ENCODE data around the gene GRID2. TPM values are rescaled to one million over a fixed set of nuclear protein-coding genes. Genes with fewer than 3 reads are reported as not detected.

Gene GRID2
- total RNA-seq, 1 experiment from 2014 or later: not detected

DNA sequence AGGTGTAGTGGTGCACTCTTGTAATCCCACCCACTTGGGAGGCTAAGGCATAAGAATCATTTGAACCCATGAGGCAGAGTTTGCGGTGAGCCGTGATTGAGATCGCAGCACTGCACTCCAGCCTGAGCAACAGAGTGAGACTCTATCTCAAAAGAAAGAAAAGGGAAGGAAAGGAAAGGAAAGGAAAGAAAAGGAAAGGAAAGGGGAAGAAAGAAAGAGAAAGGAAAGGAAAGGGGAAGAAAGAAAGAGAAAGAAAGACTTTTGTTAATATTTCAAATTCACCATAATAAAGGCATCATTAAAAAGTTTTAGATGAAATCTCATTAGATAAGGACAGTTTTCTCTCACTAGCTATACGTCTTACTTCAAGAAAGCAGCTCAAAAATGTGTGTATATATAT, 864.3 kb downstream of the GRID2 start:
- Histone ChIP-seq H3K36me3 (ENCODE audit: control insufficient read depth, insufficient read depth, low read length) (no peaks in the 10 kb centered on the region), H3K4me3 (ENCODE audit: low read depth, low read length) (no peak overlapping the region), H3K27me3 (replicated peaks; ENCODE audit: control insufficient read depth, insufficient read depth, low read length) (no peaks in the 10 kb centered on the region), H3K9me3 (no peaks in the 10 kb centered on the region), H3K4me1 (no peaks in the 10 kb centered on the region)
- no peaks in the 10 kb centered on the region for H3K4me1 Mint-ChIP-seq (ENCODE audit: low read depth, unreplicated experiment)
- POLR2A ChIA-PET: no interaction called here
- intact Hi-C loops (cut with micrococcal nuclease; ENCODE audit: unreplicated experiment): no loop called here
- no peaks in the 10 kb centered on the region for H3K36me3 Mint-ChIP-seq (ENCODE audit: insufficient read depth, unreplicated experiment)
- no peak for DNase-seq
- no peak overlapping the region for H3K27ac Mint-ChIP-seq (ENCODE audit: unreplicated experiment)
- H3K27me3 Mint-ChIP-seq (ENCODE audit: insufficient read depth, unreplicated experiment): peaks cover 6% of the 10 kb centered on the region
- no peaks in the 10 kb centered on the region for H3K9me3 Mint-ChIP-seq (ENCODE audit: unreplicated experiment)
- CTCF ChIA-PET: no interaction called here
- TF ChIP-seq CTCF (IDR thresholded peaks at IDR 0.05; ENCODE audit: insufficient read depth in 1 of 2, low read depth in 1 of 2, low read length in 1 of 2, severe bottlenecking in 1 of 2, unreplicated experiment in 1 of 2): no peak
- no TSS peak for BruUV-seq (replicated peaks)
- H3K4me3 Mint-ChIP-seq (ENCODE audit: unreplicated experiment): no peak overlapping the region

GRCh38 chr4:93169966-93170365, 866.2 kb downstream of the GRID2 start:
- no peak for TF ChIP-seq CTCF (IDR thresholded peaks at IDR 0.05; ENCODE audit: insufficient read depth in 1 of 2, low read depth in 1 of 2, low read length in 1 of 2, severe bottlenecking in 1 of 2, unreplicated experiment in 1 of 2)
- DNase-seq: no peak
- ChIA-PET POLR2A (no interaction called here), CTCF (no interaction called here)
- peaks cover 3% of the 10 kb centered on the region for H3K27me3 Mint-ChIP-seq (ENCODE audit: insufficient read depth, unreplicated experiment)
- no peaks in the 10 kb centered on the region for H3K4me1 ChIP-seq
- H3K27me3 ChIP-seq (replicated peaks; ENCODE audit: control insufficient read depth, insufficient read depth, low read length): no peaks in the 10 kb centered on the region
- no peak overlapping the region for H3K4me3 ChIP-seq (ENCODE audit: low read depth, low read length)
- H3K9me3 Mint-ChIP-seq (ENCODE audit: unreplicated experiment): no peaks in the 10 kb centered on the region
- intact Hi-C loops (cut with micrococcal nuclease; ENCODE audit: unreplicated experiment): no loop called here
- no peaks in the 10 kb centered on the region for H3K4me1 Mint-ChIP-seq (ENCODE audit: low read depth, unreplicated experiment)
- H3K36me3 ChIP-seq (ENCODE audit: control insufficient read depth, insufficient read depth, low read length): no peaks in the 10 kb centered on the region
- H3K4me3 Mint-ChIP-seq (ENCODE audit: unreplicated experiment): no peak overlapping the region
- no TSS peak for BruUV-seq (replicated peaks)
- H3K36me3 Mint-ChIP-seq (ENCODE audit: insufficient read depth, unreplicated experiment): no peaks in the 10 kb centered on the region
- H3K27ac Mint-ChIP-seq (ENCODE audit: unreplicated experiment): no peak overlapping the region
- no peaks in the 10 kb centered on the region for H3K9me3 ChIP-seq

DNA sequence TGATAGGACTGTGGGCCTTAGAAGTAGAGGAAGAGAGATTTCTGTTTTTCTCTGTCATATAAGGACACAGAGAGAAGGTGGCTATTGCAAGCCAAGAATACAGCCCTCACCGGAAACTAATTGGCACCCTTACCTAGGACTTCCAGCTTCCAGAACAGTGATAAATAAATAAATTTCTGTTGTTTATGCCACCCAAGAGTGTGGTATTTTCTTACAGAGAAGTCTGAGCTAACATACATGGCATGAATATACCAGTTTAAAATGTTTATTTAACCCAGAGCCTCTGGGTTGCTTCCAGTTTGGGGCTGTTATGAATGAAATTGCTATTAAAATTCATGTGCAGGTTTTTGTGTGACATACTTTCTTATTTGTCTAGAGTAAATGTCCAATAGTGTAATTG, 870.8 kb downstream of the GRID2 start:
- BruUV-seq (replicated peaks): no TSS peak
- no peaks in the 10 kb centered on the region for H3K36me3 Mint-ChIP-seq (ENCODE audit: insufficient read depth, unreplicated experiment)
- H3K9me3 Mint-ChIP-seq (ENCODE audit: unreplicated experiment): no peaks in the 10 kb centered on the region
- H3K27ac Mint-ChIP-seq (ENCODE audit: unreplicated experiment): no peak overlapping the region
- H3K27me3 Mint-ChIP-seq (ENCODE audit: insufficient read depth, unreplicated experiment): no peaks in the 10 kb centered on the region
- Histone ChIP-seq H3K27me3 (replicated peaks; ENCODE audit: control insufficient read depth, insufficient read depth, low read length) (no peaks in the 10 kb centered on the region), H3K4me1 (no peaks in the 10 kb centered on the region), H3K9me3 (no peaks in the 10 kb centered on the region), H3K36me3 (ENCODE audit: control insufficient read depth, insufficient read depth, low read length) (no peaks in the 10 kb centered on the region), H3K4me3 (ENCODE audit: low read depth, low read length) (no peak overlapping the region)
- ChIA-PET POLR2A (no interaction called here), CTCF (no interaction called here)
- no peaks in the 10 kb centered on the region for H3K4me1 Mint-ChIP-seq (ENCODE audit: low read depth, unreplicated experiment)
- no peak for DNase-seq
- no peak for TF ChIP-seq CTCF (IDR thresholded peaks at IDR 0.05; ENCODE audit: insufficient read depth in 1 of 2, low read depth in 1 of 2, low read length in 1 of 2, severe bottlenecking in 1 of 2, unreplicated experiment in 1 of 2)
- intact Hi-C loops (cut with micrococcal nuclease; ENCODE audit: unreplicated experiment): no loop called here
- no peak overlapping the region for H3K4me3 Mint-ChIP-seq (ENCODE audit: unreplicated experiment)
